ENCODE measurements around the gene KIAA0319L.

The KIAA0319L gene

DNA sequence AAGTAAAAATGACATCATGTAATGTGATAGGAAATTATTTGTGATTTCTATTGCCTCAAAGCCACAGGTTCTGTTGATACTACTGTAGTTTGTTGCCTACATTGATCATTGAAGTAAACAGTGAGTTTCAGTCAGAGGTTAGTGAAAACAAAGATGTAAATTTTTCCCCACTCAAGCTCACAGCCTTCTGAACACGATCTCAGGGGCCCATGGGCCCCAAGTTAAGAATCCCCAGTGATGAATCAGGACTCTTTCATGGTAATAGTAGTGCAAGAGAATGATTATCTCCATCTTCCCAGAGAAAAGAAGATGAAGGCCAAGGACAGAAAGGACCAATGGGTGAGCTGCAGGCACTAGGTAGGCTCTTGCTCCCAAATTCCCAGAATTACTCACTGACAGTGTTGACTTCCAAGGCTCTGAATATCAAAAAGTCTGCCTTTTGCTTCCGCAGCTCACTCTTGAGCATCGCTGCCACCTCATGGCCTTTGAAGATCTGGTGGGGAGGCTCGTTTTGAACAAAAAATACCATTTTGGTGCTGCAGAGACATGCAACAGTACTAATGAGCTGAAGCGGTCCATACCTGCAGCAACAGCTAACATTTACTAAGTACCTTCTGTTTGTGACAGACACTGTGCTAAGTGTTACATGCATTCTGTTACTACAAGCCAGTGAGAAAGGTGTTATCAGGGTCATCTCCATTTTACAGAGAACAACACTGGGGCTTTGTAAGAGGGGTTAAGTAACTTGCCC is 113.3 kb downstream of the KIAA0319L start:
- DNase-seq (ENCODE audit: low read depth) = no peak

DNA sequence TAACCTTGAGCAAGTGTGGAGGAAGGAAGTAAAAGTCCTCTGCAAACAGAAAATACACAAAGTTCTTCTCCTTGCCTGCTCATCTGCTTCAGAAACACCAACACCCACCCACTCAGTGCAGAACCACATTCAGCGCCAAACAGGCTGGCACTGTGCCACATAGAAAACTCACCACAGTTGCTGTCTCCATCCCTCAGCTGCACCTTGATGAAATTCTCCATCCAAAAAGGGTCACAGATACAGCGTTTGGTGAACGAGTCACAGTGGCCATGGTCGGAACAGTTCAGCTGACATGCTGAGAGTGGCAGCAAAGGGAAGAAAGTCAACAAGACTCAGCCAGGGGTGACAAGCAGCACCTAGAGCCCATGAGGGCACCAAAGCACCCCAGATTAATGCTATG is 114.5 kb downstream of the KIAA0319L start:
- DNase-seq (ENCODE audit: low read depth) = no peak

DNA sequence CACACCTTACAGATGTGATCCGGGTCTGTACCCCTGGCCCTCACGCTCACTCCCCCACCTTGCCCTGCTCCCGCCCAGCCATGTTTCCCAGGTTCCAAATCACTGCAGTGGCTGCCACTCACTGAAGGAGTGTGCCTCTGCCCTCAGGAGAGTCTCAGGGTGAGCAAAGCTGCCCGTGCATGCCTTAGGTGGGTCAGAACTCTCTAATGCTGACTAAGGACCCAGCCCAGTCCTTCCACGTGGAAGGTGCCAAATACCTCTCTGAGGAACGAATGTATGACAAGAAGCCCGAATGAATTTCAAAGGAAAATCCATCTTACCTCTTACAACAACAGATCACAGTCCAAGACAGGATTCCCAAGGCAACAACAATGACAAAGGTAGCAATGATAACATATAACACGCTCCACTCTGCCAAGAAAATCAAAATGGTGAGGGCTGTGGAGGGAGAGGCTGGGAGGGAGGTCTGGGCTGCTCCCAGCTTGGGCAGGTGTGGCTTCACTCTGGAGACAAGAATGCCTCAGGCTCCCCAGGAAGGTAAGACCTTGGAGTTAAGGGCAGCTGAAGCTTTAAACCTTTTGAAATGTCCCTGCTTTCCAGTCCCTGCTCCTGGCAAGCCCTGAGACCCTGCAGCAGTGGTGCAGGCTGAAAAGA is 115.2 kb downstream of the KIAA0319L start:
- DNase-seq (ENCODE audit: low read depth) = no peak

DNA sequence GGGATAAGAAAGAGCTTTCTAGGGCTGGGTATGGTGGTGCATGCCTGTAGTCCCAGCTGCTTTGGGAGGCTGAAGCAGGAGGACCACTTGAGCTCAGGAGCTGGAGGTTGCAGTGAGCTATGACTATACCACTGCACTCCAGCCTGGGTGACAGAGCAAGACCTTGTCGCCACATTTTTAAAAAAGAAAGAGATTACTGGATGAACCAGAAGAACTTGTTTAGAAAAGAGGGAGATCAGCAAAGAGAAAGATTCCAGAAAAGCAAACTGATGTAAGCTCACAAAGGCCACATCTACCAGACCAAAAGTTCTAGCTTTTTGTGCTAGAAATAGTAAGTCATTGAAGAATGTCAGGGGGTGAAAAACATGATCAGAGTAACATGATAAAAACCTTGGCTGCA is 117.6 kb downstream of the KIAA0319L start:
- no peak for DNase-seq (ENCODE audit: low read depth)

DNA sequence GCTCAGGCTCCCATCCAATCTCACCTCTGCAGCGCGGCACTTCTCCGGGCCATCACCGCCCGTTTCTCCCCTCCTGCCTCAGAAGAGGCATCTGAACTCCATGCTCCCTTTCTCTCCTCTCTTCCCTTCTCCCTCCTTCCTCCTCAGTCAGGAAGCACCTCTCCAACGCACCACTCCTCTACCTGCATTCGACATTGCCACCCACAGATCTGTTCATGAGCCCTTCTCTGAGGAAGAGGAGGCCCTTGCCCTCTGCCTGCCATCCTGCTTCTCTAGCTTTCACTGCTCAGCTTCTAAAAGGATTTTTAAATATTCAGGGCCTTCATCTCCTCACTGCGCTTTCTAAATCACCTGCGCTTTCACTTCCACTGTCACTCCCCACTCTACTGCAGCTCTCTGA is 120.0 kb downstream of the KIAA0319L start:
- no peak for DNase-seq (ENCODE audit: low read depth)

DNA sequence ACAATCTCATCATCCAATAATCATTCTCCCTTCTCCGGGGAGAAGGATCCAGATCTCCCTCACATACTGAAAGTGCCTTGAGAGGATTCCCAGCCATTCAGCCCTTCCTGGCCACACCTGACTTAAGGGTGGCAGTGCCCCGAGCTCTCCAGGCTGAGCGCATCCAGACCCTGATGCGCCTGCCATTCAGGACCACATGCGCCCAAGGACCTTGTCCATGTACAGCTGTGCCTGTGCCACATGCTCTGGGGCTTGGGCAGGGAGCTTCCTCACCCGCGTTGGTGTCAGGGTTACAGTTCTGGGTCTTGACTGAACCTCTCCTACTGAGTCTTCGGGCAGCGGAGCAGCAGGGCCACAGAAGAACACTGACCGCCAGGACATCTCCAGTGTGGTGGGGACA is 121.1 kb downstream of the KIAA0319L start:
- DNase-seq (ENCODE audit: low read depth) = no peak

DNA sequence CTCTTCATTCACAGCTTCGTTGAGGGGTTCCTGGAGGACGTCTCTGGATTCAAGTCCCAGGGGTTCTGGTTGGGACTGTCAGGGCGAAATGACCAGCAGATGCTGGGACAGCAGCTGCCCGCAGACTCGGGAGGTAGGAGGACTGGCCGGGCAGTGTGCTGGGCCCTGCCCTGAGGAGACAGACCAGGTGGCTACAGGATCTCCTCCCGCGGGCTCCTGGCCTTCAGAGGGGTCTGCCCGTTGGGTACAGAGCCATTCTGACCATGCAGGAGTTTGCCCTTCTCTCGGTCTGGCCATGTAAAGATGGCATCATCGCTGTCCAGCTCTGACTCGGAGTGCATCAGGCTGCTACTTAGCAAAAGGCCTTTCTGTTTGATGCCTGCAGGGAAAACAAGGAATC is 122.5 kb downstream of the KIAA0319L start:
- no peak for DNase-seq (ENCODE audit: low read depth)

DNA sequence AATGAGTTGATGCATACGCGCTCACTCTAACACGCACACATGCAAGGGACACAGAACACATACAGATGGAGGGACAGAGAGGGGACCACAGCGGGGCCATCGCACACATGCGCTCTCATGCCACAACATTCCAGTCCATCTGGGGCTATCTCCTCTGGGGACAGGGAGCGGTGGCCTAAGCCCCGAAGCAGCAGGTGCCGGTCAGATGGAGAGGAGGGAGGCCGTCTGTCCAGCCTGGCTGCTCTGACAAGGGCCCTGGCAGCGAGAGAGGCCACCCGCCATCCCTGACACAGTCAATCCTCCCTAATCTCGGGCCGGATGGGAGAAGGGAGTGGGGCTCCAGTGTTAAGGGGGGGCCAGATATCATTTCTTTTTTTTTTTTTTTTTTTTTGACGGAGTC is 123.5 kb downstream of the KIAA0319L start:
- no peak for DNase-seq (ENCODE audit: low read depth)

DNA sequence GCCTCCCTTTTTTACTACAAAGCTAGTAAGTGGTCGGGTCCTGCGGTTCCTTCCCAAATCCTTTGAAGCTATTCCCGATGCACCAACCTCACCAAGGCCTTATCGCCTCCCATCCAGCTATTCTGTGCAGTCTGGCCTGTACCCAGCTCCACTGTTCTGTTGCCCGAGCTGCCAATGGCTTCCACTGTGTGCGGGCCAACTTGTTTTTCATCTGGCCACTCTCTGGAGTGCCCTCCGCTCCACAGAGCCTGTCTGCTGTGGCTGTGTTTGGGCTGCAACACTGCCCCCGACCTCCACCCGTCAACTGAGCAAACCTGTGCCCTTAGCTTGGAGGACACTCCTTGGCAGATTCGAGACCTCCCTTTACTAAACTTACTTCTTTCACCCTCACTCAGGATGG is 125.0 kb downstream of the KIAA0319L start:
- DNase-seq (ENCODE audit: low read depth) = no peak

DNA sequence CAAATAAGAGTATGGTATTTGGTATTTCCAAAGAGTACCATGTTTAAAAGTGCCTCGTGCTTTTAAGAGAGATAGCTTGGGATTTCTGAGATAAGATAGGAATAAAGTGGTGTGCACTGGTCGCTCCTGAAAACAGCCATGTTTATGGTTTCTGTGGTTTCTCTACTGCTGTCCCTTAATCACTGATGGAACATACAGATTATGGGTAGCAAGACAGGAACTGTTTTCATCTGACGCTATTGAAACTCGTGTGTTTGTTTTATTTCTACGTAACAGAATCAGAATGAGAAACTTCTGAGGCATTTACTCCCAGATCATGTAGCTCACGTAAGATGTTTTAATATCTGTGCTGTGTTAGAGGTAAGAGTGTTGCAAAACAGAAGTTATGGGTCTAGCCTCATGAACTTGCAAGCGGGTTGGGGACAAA is 126.0 kb downstream of the KIAA0319L start:
- DNase-seq (ENCODE audit: low read depth) = no peak

DNA sequence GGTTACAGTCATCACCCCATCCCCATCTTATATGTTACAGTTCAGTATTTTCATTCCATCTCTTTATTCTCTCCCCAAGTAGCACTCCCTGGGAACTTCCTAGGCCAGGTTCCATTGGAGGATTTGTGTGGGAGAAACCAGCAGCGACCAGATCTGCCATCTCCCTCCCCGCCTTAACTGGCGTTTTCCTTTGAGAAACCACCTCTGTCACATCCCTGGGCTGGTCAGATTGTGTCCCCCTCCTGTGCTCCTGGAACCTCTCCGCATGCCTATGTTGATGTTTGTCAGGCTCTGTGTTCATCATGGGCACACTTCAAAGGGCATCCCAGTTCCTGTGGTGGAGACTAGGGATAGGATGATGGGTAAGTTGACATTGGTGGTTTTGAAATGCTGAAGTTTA is 126.4 kb downstream of the KIAA0319L start:
- no peak for DNase-seq (ENCODE audit: low read depth)

DNA sequence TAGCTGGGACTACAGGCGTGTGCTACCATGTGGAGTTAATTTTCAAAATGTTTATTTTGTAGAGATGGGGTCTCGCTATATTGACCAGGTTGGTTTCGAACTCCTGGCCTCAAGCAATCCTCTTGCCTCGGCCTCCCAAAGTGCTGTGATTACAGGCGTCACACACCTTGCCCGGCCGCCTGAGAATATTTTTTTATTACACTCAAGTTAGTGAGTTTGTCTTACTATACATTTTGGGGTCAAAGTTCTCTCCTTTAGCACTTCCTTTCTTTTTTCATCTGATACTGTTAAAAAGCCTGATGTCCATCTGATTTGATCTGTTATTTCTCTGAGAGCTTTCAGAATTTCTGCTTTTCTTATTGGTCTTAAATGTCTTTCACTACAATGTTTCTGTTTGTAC is 128.8 kb downstream of the KIAA0319L start:
- no peak for DNase-seq (ENCODE audit: low read depth)

DNA sequence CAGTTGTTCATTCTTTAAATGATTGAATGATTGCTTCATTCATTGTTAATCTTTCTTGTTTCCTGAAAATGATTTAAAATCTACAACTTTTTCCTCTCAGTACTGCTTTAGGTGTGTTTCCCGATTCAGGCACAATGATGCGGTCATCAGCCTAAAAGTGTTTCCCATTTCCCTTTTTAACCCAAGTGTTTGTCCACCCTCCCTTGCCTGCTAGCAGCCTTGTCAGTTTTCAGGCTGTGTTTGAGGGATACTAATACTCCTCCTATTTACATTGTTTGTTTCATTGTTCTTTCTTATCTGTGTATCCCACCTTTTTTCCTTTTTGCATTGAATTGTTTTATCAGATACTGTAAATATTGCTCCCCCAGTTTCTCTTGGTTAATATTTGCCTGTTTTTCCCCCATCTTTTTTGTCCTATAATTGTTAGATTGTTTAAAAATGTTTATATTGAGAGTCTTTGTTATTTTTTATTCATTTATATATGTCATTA is 131.1 kb downstream of the KIAA0319L start:
- DNase-seq (ENCODE audit: low read depth) = no peak

DNA sequence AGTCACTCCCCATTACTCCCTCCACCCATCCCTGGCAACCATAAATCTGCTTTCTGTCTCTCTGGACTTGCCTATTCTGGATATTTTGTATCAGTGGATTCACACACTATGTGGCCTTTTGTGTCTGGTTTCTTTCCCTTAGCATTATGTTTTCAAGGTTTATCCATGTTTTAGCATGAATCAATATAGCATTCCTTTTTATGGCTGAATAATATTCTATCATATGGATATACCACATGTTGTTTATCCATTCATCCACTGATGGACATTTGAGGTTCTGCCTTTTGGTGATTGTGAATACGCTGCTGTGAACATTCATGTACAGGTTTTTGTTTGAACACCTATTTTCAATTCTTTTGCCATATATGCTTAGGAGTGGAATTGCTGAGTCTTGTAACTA is 148.3 kb downstream of the KIAA0319L start:
- DNase-seq (ENCODE audit: low read depth) = no peak

DNA sequence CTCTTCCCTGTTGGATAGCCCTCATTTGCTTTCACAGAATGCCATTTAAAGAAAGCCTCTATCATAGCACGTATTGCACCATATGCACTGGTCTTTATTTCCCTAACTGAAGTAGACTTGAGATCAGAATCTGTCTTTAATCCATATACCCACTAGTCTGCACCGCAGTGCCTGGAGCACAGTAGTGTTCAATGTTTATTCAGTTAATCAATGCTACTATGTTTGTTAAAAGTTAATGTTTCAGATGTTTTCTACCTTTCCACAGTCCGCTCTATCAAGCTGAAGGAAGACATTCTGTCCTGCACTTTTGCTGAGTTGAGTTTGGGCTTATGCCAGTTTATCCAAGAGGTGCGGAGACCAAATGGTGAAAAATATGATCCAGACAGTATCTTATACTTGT is 149.5 kb downstream of the KIAA0319L start:
- DNase-seq (ENCODE audit: low read depth) = no peak

DNA sequence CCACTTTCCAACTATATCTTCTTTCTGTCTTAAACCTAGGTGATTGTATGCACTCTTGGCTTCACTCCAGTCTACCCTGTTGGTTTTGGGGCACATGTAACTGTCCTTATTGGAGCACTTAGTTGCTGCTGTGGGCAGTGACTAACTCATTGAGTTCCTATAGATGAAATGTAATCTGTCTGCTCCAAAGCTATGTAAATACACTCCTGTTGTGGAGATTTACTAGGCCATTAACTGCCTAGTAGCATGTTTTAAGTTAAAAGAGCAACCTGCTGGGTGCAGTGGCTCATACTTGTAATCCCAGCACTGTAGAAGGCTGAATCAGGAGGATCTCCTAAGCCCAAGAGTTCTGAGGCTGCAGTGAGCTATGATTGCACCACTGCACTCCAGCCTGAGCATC is 151.1 kb downstream of the KIAA0319L start:
- no peak for DNase-seq (ENCODE audit: low read depth)

DNA sequence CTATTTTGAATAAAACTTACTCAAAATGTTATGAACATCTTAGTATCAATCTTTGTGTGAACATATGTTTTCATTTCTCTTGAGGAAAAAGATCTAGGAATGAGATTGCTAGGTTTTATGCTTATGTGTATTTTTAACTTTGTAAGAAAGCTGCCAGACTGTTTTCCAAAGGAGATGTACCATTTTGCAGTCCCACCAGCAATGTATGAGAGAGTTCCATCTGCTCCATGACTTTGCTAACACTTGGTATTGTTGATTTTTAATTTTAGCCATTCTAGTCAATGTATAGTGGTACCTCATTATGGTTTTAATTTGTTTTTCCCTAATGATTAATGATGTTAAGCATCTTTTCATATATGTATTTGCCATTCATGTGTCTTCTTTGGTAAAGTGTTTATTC is 156.2 kb downstream of the KIAA0319L start:
- no peak for DNase-seq (ENCODE audit: low read depth)

DNA sequence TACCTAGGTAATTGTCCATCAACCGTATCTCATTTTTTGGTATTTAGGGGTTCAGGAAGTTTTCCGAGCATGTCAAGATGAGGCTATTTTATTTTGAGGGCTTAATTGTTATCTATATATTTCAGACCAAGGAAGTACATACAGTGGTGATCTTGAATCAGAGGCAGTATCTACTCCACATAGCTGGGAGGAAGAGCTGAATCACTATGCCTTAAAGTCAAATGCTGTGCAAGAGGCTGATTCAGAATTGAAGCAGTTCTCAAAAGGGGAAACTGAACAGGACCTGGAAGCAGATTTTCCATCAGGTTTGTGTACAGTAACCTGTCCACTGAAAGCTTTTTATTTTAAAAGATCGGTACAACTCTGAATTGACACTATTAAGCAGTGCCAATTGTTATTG is 158.5 kb downstream of the KIAA0319L start:
- DNase-seq (ENCODE audit: low read depth) = no peak

DNA sequence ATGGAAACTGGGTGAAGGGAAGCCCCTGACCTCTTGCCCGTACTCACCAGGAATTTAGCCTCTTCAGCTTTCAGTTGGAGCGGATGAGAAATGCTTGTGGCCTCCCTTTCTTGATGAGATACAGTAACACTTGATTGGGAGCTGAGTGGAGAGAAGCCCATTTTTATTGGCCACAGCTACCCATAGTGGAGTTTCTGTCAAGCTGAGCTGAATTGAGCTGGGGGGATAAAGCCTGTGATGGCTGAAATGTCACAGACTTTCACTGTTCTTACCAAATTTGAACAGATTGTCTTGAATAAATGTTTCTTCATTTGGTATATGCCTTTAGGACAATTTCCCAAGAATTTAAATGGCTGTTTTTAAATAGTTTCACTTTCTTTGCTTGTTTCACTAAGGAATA is 162.8 kb downstream of the KIAA0319L start:
- DNase-seq (ENCODE audit: low read depth) = no peak

DNA sequence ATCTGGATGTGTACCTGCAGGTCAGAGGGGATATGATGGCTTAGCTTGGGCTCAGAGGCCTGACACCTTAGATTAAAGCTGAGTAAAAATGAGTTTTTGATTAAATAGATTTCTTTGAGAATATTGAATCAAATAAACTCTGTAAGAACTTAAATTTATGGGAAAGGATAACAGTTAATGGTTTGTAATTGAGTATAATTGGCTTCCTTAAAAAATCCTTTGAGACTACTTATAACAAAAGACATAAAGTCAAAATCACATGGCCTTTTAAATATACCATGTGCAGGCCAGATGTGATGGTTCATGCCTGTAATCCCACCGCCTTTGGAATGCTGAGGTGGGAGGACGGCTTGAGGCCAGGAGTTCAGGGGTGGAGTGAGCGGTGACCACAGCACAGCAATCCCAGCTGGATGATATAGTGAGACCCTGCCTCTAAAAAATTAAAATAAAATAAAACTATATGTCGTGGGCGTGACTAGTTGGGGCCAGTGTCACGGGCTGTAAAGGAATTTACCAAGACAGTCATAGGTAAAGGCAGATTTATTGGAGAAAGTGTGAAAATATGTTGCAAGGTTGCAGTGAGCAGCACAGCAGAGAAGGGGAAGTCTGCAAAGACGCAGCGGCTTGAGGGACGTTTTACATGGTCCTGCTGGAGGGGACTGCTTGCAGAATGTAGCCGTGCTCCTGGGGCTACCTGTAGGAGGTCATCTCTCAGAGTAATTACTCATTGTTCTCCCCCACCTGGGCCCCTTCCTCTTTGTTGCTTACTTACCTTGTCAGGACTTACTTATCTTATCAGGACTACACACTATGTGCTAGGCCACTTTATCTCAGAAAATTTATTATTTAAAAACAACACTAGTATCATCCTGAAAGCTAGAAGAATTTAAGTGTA is 166.4 kb downstream of the KIAA0319L start:
- no peak for DNase-seq (ENCODE audit: low read depth)

DNA sequence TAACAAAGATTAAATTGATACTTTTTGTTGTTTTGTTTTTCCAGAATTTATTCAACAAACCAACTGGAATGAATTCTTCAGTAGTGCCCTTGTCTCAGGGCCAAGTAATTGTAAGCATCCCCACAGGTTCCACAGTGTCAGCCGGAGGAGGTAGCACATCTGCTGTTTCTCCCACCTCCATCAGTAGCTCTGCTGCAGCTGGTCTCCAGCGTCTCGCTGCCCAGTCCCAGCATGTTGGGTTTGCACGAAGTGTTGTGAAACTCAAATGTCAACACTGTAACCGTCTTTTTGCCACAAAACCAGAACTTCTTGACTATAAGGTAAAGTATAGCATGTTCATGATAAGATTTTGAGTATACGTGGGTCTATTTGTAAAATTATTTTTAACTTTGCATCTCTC is 170.2 kb downstream of the KIAA0319L start:
- no peak for DNase-seq (ENCODE audit: low read depth)

DNA sequence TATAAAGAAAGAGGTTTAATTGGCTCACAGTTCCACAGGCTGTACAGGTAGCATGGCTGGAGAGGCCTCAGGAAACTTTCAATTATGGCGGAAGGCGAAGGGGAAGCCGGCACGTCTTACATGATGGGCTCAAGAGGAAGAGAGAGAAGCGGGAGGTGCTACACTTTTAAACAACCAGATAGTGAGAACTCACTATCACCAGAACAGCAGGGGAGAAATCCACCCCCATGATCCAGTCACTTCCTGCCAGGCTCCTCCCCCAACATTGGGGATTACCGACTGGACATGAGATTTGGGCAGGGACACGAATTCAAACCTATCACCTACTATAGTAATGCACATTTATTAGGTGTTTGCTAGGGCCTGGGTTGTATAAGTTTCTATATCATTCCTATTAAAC is 170.9 kb downstream of the KIAA0319L start:
- no peak for DNase-seq (ENCODE audit: low read depth)
